Measurements from ENCODE around the gene PLK5. TPM values are rescaled to one million over a fixed set of nuclear protein-coding genes. Genes with fewer than 3 reads are reported as not detected.

PLK5 gene
- polyA plus RNA-seq, 1 of the 3 experiments (the other 2 are of a cell fraction), result not detected

DNA sequence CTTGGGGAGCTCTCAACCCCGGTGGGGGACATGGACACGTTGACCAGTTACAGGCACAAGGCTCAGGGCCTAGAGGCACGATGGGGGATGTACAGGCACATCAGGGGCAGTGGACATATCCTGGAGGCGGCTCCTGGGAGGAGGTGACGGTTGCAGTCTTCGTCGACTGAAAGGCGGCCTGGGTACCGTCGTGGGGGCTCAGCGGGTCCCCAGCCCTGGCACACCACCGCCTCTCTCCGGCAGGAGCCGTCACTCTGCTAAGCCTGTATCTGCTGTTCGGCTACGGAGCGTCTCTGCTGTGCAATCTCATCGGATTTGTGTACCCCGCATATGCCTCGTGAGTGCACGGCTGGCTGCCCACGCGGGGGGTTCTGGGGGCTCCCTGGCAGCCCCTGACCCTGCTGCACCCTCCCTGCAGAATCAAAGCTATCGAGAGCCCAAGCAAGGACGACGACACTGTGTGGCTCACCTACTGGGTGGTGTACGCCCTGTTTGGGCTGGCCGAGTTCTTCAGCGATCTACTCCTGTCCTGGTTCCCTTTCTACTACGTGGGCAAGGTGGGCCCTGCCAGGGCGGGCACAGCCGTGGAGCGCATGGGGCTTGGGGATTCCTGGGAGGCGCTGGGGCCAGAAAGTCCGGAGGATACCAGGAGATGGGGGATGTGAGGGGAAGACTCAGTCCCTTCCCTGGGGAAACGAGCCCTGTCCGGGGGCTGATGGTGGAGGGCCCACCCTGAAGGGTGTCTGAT is 28.7 kb upstream of the PLK5 start:
- no peak overlapping the region for H3K9ac ChIP-seq
- WGBS (ENCODE audit: low lambda C conversion rate), result 80% methylated on average over 28 of the region's 37 CpGs
- H3K4me2 ChIP-seq, result no peak overlapping the region
- ChIA-PET CTCF (interaction anchor here (0.8 kb wide), 1 partner anchor 8 kb away, joined by 5 read pairs; no protein-coding TSS in a partner anchor), POLR2A (no interaction called here)
- TF ChIP-seq, protein P1, sequence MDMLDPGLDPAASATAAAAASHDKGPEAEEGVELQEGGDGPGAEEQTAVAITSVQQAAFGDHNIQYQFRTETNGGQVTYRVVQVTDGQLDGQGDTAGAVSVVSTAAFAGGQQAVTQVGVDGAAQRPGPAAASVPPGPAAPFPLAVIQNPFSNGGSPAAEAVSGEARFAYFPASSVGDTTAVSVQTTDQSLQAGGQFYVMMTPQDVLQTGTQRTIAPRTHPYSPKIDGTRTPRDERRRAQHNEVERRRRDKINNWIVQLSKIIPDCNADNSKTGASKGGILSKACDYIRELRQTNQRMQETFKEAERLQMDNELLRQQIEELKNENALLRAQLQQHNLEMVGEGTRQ (IDR thresholded peaks at IDR 0.05; ENCODE audit: borderline replicate concordance, low read depth, low read length), result no peak
- TF ChIP-seq GABPA (IDR thresholded peaks at IDR 0.05; ENCODE audit: low read depth) (no peak), EZH2phosphoT487 (IDR thresholded peaks at IDR 0.05; ENCODE audit: borderline replicate concordance, low read depth) (no peak), FOSL2 (IDR thresholded peaks at IDR 0.05; ENCODE audit: borderline replicate concordance, low read depth) (no peak), RXRA (IDR thresholded peaks at IDR 0.05; ENCODE audit: borderline replicate concordance, low read depth) (no peak), JUND (IDR thresholded peaks at IDR 0.05) (no peak), RCOR1 (IDR thresholded peaks at IDR 0.05; ENCODE audit: low read length) (no peak)
- no peak overlapping the region for H3K27ac ChIP-seq (ENCODE audit: low read depth in 2 of 2, low read length in 1 of 2)
- H2AFZ ChIP-seq (ENCODE audit: low read depth), result no peak overlapping the region
- H3K4me3 ChIP-seq (ENCODE audit: low read depth in 2 of 2, low read length in 1 of 2), result no peak overlapping the region
- H3K27me3 ChIP-seq (ENCODE audit: insufficient read depth), result no peaks in the 10 kb centered on the region
- no peaks in the 10 kb centered on the region for H3K9me3 ChIP-seq
- no peaks in the 10 kb centered on the region for H3K79me2 ChIP-seq (ENCODE audit: insufficient read depth)
- H3F3A ChIP-seq (replicated peaks; ENCODE audit: insufficient read depth), result no peaks in the 10 kb centered on the region
- H3K36me3 ChIP-seq (replicated peaks in 1 of 2; ENCODE audit: control insufficient read depth in 1 of 2, insufficient read depth in 2 of 2, low read length in 1 of 2), result no peaks in the 10 kb centered on the region
- no peaks in the 10 kb centered on the region for H3K9me2 ChIP-seq
- DNase-seq, result no peak
- H3K4me1 ChIP-seq (ENCODE audit: control insufficient read depth in 1 of 2, insufficient read depth in 2 of 2, low read depth in 1 of 2, low read length in 1 of 2), result peaks cover 0 to 11% of the 10 kb centered on the region in 2 experiments; a peak in 1 of 4 replicates
- H4K20me1 ChIP-seq (ENCODE audit: insufficient read depth), result no peaks in the 10 kb centered on the region

DNA sequence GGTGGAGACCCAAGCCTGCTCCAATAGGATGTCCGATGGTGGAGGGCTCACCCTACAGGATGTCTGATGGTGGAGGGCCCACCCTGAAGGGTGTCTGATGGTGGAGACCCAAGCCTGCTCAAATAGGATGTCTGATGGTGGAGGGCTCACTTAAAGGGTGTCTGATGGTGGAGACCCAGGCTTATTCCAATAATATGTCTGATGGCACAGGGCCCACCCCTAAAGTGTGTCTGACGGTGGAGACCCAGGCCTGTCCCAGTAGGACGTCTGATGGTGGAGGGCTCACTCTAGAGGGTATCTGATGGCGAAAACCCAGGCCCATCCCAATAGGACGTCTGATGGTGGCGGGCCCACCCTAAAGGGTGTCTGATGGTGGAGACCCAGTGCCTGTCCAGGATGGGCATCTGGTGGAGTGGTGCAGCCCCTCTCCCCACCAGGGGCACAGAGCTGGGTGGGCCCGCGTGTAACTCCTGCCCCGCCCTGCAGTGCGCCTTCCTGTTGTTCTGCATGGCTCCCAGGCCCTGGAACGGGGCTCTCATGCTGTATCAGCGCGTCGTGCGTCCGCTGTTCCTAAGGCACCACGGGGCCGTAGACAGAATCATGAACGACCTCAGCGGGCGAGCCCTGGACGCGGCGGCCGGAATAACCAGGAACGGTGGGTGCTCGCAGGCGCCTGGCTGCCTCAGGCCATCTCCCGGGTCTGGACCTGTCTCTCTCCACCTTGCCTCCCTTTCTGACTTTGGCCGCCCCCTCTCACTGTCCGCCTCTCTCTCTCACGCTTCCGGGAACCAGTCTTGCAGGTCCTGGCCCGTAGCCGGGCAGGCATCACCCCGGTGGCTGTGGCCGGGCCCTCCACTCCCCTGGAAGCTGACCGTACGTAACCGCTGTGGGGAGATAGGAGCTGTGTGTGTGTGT is 27.8 kb upstream of the PLK5 start:
- CTCF ChIA-PET, result no interaction called here
- TF ChIP-seq RCOR1 (IDR thresholded peaks at IDR 0.05; ENCODE audit: low read length) (no peak), EP300 (IDR thresholded peaks at IDR 0.05; ENCODE audit: borderline replicate concordance in 1 of 2, low read depth in 1 of 2, low read length in 1 of 2) (no peak), FOXM1 (IDR thresholded peaks at IDR 0.05; ENCODE audit: low read depth) (no peak), TEAD4 (IDR thresholded peaks at IDR 0.05; ENCODE audit: borderline replicate concordance, insufficient read depth) (no peak), MXI1 (IDR thresholded peaks at IDR 0.05; ENCODE audit: low read depth, low read length) (no peak)
- TF ChIP-seq, protein P2, sequence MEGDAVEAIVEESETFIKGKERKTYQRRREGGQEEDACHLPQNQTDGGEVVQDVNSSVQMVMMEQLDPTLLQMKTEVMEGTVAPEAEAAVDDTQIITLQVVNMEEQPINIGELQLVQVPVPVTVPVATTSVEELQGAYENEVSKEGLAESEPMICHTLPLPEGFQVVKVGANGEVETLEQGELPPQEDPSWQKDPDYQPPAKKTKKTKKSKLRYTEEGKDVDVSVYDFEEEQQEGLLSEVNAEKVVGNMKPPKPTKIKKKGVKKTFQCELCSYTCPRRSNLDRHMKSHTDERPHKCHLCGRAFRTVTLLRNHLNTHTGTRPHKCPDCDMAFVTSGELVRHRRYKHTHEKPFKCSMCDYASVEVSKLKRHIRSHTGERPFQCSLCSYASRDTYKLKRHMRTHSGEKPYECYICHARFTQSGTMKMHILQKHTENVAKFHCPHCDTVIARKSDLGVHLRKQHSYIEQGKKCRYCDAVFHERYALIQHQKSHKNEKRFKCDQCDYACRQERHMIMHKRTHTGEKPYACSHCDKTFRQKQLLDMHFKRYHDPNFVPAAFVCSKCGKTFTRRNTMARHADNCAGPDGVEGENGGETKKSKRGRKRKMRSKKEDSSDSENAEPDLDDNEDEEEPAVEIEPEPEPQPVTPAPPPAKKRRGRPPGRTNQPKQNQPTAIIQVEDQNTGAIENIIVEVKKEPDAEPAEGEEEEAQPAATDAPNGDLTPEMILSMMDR (IDR thresholded peaks at IDR 0.05), result no peak
- H3K4me3 ChIP-seq (ENCODE audit: low read depth in 2 of 2, low read length in 1 of 2), result no peak overlapping the region

More for the DNA sequence above, 27.8 kb upstream of the PLK5 start:
- WGBS (ENCODE audit: low lambda C conversion rate), result 92% methylated on average over 34 of the region's 40 CpGs
- Histone ChIP-seq H3K9me3 (no peaks in the 10 kb centered on the region), H3K27me3 (ENCODE audit: insufficient read depth) (no peaks in the 10 kb centered on the region), H3K4me2 (no peak overlapping the region), H3K9ac (no peak overlapping the region), H2AFZ (ENCODE audit: low read depth) (no peak overlapping the region), H3F3A (replicated peaks; ENCODE audit: insufficient read depth) (peaks cover under 1% of the 10 kb centered on the region), H3K36me3 (replicated peaks in 1 of 2; ENCODE audit: control insufficient read depth in 1 of 2, insufficient read depth in 2 of 2, low read length in 1 of 2) (no peaks in the 10 kb centered on the region), H3K27ac (ENCODE audit: low read depth in 2 of 2, low read length in 1 of 2) (no peak overlapping the region), H3K4me1 (ENCODE audit: control insufficient read depth in 1 of 2, insufficient read depth in 2 of 2, low read depth in 1 of 2, low read length in 1 of 2) (peaks cover 0 to 11% of the 10 kb centered on the region in 2 experiments; a peak in 1 of 4 replicates), H4K20me1 (ENCODE audit: insufficient read depth) (no peaks in the 10 kb centered on the region), H3K79me2 (ENCODE audit: insufficient read depth) (no peaks in the 10 kb centered on the region), H3K9me2 (no peaks in the 10 kb centered on the region)
- DNase-seq, result no peak
- POLR2A ChIA-PET, result no interaction called here

All from SK-N-SH (cell line).